Large intestine (tissue), 3 donors: ENCODE data around the gene SLC23A2. TPM values are rescaled to one million over a fixed set of nuclear protein-coding genes. Genes with fewer than 3 reads are reported as not detected.

Experiments
- DNase-seq, 2 donors: peaks; one replicate each; pipeline versions ENCODE4 v3.0.0 to v3.0.0-alpha.2; 2013
- H3K27ac ChIP-seq: one replicate; pipeline ENCODE4 v1.5.1; 2013; ENCODE audit warnings: low read length
- H3K27me3 ChIP-seq: 2 replicates; pipeline ENCODE4 v1.6.1; 2013; ENCODE audit warnings: low read length; ENCODE audit not compliant: control insufficient read depth, insufficient read depth
- H3K36me3 ChIP-seq: 2 replicates; pipeline ENCODE4 v1.6.1; 2013; ENCODE audit warnings: low read length; ENCODE audit not compliant: control insufficient read depth, insufficient read depth
- H3K4me1 ChIP-seq: one replicate; pipeline ENCODE4 v1.6.1; 2013; ENCODE audit warnings: low read length; ENCODE audit not compliant: control insufficient read depth, insufficient read depth
- H3K4me3 ChIP-seq: one replicate; pipeline ENCODE4 v1.5.1; 2013; ENCODE audit warnings: low read length
- H3K9me3 ChIP-seq: one replicate; pipeline ENCODE4 v1.6.1; 2013; ENCODE audit warnings: mild to moderate bottlenecking, low read depth, low read length, moderate library complexity; ENCODE audit not compliant: control insufficient read depth
- WGBS: methylation state at CpG from one replicate; pipeline ENCODE4 v1.1.5; 2013; ENCODE audit warnings: low lambda C conversion rate; ENCODE audit not compliant: insufficient coverage; 5-methylcytosine and 5-hydroxymethylcytosine counted together
- polyA plus RNA-seq: library from polyadenylated mRNA; unstranded; fragments of 120-200 nt; gene quantifications from one replicate; pipeline ENCODE4 v1.2.1, GENCODE V29; 2013

Gene SLC23A2
- polyA plus RNA-seq, 1 donor, result 11.3 TPM

DNA sequence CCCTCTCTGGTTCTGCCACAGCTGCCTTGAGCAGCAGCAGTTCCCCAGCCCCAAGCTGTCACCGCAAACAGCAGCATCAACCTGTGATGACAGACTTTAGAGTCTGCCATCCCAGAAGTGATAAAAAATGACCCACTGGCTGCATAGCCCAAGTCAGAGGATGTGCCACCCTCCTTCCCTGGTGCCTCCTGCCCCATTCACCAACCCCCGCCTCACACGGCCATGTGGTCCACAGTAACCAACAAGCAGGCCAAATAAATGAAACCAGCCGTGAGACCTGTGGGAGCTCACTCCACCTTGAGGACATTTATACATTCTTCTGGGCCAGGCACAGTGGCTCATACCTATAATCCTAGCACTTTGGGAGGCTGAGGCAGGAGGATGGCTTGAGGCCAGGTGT is 181.4 kb downstream of the SLC23A2 start:
- WGBS, result no CpG with 5 or more reads among the region's 4 CpGs
- Histone ChIP-seq H3K27ac (no peak overlapping the region), H3K4me1 (peaks cover 2% of the 10 kb centered on the region), H3K9me3 (no peaks in the 10 kb centered on the region), H3K27me3 (peaks cover 34% of the 10 kb centered on the region), H3K4me3 (no peak overlapping the region), H3K36me3 (no peaks in the 10 kb centered on the region)
- DNase-seq, result no peak

DNA sequence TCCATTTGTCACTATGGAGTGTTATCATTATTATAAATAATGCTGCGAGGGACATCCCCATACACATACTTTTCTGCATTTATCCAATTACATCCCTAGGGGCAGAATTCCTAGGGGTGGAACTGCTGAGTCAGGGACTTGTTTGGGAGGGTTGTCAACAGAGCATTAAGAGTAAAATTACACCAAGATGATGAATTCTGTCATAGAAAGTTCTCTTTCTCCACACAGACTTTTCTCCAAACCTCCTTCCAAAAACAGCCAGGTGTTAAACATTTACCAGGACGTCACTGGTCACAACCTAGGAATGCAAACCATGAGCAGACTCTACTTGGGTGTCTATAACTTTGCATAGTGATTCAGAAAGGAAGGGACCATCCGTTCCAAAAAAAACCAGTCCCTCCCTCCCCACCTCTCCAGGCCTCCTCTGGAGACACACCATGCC is 184.1 kb downstream of the SLC23A2 start:
- H3K27ac ChIP-seq, result no peak overlapping the region
- H3K36me3 ChIP-seq, result no peaks in the 10 kb centered on the region
- H3K4me3 ChIP-seq, result no peak overlapping the region
- no peak for DNase-seq
- peaks cover 16% of the 10 kb centered on the region for H3K27me3 ChIP-seq
- H3K9me3 ChIP-seq, result no peaks in the 10 kb centered on the region
- WGBS, result no CpG with 5 or more reads among the region's 3 CpGs
- peaks cover under 1% of the 10 kb centered on the region for H3K4me1 ChIP-seq

DNA sequence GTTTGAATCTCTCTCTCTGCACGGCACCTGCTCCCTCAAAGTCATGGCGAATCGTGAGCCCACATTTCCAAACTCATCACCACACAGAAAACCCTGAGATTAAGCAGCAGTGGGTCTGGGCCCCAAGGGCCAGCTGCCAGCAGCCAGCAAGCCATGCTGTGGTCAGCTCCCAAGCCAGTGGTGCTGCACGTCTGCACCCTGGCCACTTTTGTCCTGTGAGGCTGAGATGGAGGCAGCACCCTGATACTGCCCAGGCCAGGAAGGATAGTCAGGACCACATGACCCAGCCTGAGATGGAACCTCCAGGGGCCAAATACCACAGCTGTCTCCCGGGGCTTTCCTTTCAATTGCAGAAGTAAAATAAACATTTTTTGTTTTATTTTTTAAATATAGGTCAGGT is 185.7 kb downstream of the SLC23A2 start:
- H3K27me3 ChIP-seq, result peaks cover 3% of the 10 kb centered on the region
- H3K27ac ChIP-seq, result no peak overlapping the region
- no peaks in the 10 kb centered on the region for H3K9me3 ChIP-seq
- no peaks in the 10 kb centered on the region for H3K36me3 ChIP-seq
- DNase-seq, result no peak
- H3K4me1 ChIP-seq, result no peaks in the 10 kb centered on the region
- WGBS, result no CpG with 5 or more reads among the region's 5 CpGs
- no peak overlapping the region for H3K4me3 ChIP-seq

GRCh38 chr20:4814696-4815252 is 186.5 kb downstream of the SLC23A2 start:
- Histone ChIP-seq H3K4me1 (no peaks in the 10 kb centered on the region), H3K9me3 (no peaks in the 10 kb centered on the region), H3K27me3 (peaks cover under 1% of the 10 kb centered on the region), H3K36me3 (no peaks in the 10 kb centered on the region), H3K27ac (no peak overlapping the region), H3K4me3 (no peak overlapping the region)
- no peak for DNase-seq
- no CpG with 5 or more reads among the region's 20 CpGs for WGBS

- DNase-seq, result peak in 1 of 2 donors; percentile 28
- H3K27me3 ChIP-seq, result no peaks in the 10 kb centered on the region
- no peaks in the 10 kb centered on the region for H3K36me3 ChIP-seq
- peak overlapping the region; percentile 62 for H3K27ac ChIP-seq
- H3K4me3 ChIP-seq, result no peak overlapping the region
- H3K4me1 ChIP-seq, result no peaks in the 10 kb centered on the region
- H3K9me3 ChIP-seq, result no peaks in the 10 kb centered on the region
- WGBS, result no CpG with 5 or more reads among the region's 13 CpGs
Observed at GRCh38 chr20:4813863-4814695, 187.2 kb downstream of the SLC23A2 start.

- H3K36me3 ChIP-seq, result no peaks in the 10 kb centered on the region
- H3K27me3 ChIP-seq, result no peaks in the 10 kb centered on the region
- no peaks in the 10 kb centered on the region for H3K9me3 ChIP-seq
- DNase-seq, result no peak
- no peak overlapping the region for H3K4me3 ChIP-seq
- no peaks in the 10 kb centered on the region for H3K4me1 ChIP-seq
- WGBS, result no CpG with 5 or more reads among the region's 22 CpGs
- H3K27ac ChIP-seq, result peak overlapping the region; percentile 62
Observed at GRCh38 chr20:4813076-4813862, 188.0 kb downstream of the SLC23A2 start.

DNA sequence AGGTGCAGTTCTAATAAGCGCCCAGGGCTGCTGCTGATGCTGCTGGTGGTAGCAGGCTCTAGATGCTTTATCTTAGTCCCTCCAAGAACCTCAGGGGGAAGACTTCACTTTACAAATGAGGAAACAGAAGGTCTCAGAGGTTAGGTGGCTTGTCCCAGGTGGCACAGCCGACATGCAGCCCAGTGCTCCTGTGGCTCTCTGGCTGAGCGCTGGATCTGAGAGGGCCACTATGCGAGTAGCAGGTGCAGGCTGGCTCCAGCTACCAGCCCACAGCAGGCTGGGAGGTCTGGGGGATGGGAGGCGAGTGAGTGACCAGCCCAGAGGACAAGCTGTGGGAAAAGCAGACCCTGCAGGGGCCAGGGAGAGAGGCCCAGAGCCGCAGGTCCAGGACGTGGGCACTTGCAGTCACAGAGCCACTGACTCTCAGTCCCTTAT is 188.7 kb downstream of the SLC23A2 start:
- Histone ChIP-seq H3K36me3 (no peaks in the 10 kb centered on the region), H3K27ac (no peak overlapping the region), H3K9me3 (no peaks in the 10 kb centered on the region), H3K27me3 (no peaks in the 10 kb centered on the region), H3K4me3 (no peak overlapping the region), H3K4me1 (no peaks in the 10 kb centered on the region)
- WGBS, result no CpG with 5 or more reads among the region's 7 CpGs
- no peak for DNase-seq

DNA sequence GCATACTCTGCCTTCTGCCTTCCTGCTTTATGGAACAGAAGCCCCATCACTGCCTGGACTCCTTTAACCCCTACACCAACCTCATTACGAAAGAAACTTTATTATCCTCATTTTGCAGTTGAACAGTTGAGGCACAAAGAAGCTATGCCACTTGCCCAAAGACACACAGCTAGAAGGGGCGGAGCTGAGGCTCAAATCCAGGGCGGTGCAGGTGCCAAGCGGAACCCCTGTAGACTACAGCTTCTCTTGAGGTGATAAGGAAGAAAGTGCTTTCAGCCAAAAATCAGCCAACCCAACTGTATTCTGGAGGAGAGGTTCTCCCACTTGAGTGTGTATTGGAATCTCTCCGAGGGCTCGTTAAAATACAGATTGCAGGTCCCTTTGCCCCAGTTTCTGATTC is 189.1 kb downstream of the SLC23A2 start:
- Histone ChIP-seq H3K9me3 (no peaks in the 10 kb centered on the region), H3K4me1 (no peaks in the 10 kb centered on the region), H3K27me3 (no peaks in the 10 kb centered on the region), H3K27ac (no peak overlapping the region), H3K4me3 (no peak overlapping the region), H3K36me3 (no peaks in the 10 kb centered on the region)
- no CpG with 5 or more reads among the region's 6 CpGs for WGBS
- no peak for DNase-seq

GRCh38 chr20:4811661-4812181 is 189.6 kb downstream of the SLC23A2 start:
- Histone ChIP-seq H3K27ac (no peak overlapping the region), H3K4me1 (no peaks in the 10 kb centered on the region), H3K9me3 (no peaks in the 10 kb centered on the region), H3K27me3 (no peaks in the 10 kb centered on the region), H3K36me3 (no peaks in the 10 kb centered on the region), H3K4me3 (no peak overlapping the region)
- no peak for DNase-seq
- no CpG with 5 or more reads among the region's 8 CpGs for WGBS

- no peak overlapping the region for H3K27ac ChIP-seq
- H3K27me3 ChIP-seq, result no peaks in the 10 kb centered on the region
- DNase-seq, result no peak
- WGBS, result no CpG with 5 or more reads among the region's 4 CpGs
- H3K36me3 ChIP-seq, result no peaks in the 10 kb centered on the region
- H3K4me3 ChIP-seq, result no peak overlapping the region
- no peaks in the 10 kb centered on the region for H3K9me3 ChIP-seq
- H3K4me1 ChIP-seq, result no peaks in the 10 kb centered on the region
Observed at GRCh38 chr20:4811257-4811656, 190.1 kb downstream of the SLC23A2 start.
